ENCODE data around the gene APCDD1L. TPM values are rescaled to one million over a fixed set of nuclear protein-coding genes. Genes with fewer than 3 reads are reported as not detected.
"Not testable (repeated sequence)": the region's sequence is repeated elsewhere in the genome, so short reads cannot be mapped to it uniquely, and the experiment has no call there.

Gene APCDD1L
- total RNA-seq, 2 experiments from 2014 or later, result not detected

DNA sequence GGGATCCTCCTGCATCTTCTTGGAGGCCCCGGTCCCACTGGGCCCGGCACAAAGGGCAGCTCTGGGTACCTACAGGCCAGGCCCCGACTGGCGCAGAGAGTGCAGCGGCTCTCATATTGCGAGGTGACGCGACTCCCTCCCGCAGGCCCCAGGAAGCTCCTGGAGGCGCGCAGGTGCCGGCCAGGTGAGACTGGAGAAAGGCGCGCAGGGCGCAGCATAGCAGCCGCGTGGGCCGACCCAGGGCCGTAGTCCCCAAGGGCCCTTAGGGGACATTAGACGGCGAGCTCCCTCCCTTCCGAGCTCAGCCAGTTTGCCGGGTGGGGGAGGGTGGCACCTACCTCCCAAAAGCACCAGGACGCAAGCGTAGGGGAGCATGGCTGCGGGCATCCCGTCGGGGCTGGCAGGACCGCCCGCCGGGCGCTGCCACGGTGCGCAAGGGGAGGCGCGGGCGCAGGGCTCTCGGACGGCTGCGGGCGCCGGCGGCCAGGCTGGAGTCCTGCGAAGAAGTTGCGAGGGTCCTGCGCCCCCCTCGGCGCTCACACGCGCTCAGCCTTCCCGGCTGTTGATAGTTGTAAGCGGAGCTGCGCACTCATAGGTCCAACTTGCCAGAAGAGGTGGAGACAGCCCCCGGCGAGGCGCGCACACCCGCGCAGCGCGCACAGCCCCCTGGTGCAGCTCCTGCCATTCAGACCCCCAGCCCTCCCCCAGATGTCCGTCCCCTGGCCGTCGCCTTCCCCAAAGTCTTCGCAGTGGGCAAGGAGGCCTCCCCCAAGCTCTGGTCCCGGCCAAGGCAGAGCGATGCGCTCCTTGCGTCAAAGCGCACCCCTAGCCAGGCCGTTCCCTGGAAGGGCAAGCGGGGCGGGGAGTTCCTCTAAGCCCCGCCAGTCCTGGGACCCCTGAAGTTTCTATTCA, 622 bp downstream of the APCDD1L start:
- no peak overlapping the region for H3K27ac Mint-ChIP-seq
- no peak overlapping the region for H3K4me3 Mint-ChIP-seq
- peaks cover 38% of the 10 kb centered on the region for H3K27me3 Mint-ChIP-seq
- no peaks in the 10 kb centered on the region for H3K4me1 Mint-ChIP-seq
- H3K9me3 Mint-ChIP-seq, result no peaks in the 10 kb centered on the region
- H3K36me3 Mint-ChIP-seq (ENCODE audit: low read depth), result no peaks in the 10 kb centered on the region
- no peak for DNase-seq
- ChIA-PET CTCF (interaction anchor here (1.3 kb wide), 2 partner anchors 15 to 33 kb away, joined by 3 read pairs; no protein-coding TSS in a partner anchor), POLR2A (no interaction called here)

DNA sequence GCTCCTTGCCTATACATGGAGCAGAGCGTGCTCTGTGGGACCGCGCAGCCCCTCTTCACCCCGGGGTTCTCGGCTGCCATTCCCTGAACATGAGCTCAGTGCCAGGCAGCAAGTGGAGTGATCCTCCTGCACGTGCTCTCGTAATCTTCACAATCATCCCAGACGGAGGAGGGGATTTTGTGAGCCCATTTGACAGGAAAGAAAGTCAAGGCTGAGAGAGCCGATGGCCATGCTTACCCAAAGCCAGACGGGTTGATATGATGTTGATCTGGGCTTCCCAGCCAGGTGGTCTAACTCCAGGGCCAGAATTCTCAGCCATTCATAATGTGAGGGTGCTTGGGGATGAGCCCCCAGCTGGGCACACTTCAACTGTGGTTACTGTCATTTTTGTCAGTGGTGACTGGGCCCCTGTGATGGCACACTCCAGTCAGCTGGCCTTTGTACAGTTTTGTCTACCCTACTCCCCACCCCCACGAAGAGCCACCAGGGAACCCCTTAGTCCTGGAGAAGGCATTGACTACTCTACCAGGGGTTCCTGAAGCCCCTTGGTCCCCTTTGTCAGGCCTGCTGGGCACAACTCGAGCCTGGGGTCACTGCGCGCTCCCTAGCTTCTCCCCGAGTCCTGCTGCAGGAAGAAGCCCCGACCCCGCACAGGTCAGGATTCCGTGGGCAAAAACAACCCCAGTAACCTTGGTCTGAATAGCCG, 1.5 kb downstream of the APCDD1L start:
- H3K4me3 Mint-ChIP-seq, result no peak overlapping the region
- H3K9me3 Mint-ChIP-seq, result no peaks in the 10 kb centered on the region
- H3K36me3 Mint-ChIP-seq (ENCODE audit: low read depth), result no peaks in the 10 kb centered on the region
- no peak for DNase-seq
- no peak overlapping the region for H3K27ac Mint-ChIP-seq
- POLR2A ChIA-PET, result no interaction called here
- H3K27me3 Mint-ChIP-seq, result peaks cover 38% of the 10 kb centered on the region
- CTCF ChIA-PET, result interaction anchor here (1.3 kb wide), 2 partner anchors 14 to 33 kb away, joined by 3 read pairs; no protein-coding TSS in a partner anchor
- no peaks in the 10 kb centered on the region for H3K4me1 Mint-ChIP-seq

DNA sequence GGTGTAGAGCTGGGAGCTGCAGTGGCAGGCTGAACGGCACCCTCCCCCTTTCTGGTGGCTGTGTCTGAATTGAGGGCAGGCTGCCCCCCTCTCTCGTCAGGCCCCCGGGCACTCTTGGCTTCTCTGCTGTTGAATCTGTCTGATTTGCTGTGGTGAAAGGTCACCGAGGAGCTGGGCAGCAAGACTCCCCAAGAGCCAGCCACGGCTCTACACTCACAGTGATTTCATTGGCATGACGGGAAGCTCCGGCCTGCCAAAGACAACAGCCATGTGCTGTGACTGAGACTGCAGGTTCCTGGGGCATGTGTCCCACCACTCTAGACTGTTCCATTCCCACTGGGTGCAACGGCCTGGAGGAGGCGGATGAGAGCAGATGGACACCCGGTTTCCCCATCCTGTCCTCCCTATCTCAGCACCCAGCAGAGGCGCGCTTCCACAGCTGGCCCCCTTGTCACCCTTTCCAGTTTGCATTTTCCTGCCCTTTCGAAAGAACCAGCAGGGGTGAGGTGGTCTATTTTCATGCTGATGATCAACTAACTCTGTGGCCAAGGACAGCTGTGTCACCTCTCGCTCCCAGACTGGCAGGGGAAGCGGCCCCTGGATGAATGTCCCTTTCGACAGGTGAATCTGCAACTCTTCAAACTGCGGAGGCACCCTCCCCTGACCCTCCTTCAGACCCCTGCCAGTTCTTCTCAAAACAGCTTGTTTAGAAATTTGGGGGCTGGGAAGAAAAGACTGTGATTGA, 2.2 kb downstream of the APCDD1L start:
- no peak overlapping the region for H3K27ac Mint-ChIP-seq
- H3K4me3 Mint-ChIP-seq, result no peak overlapping the region
- POLR2A ChIA-PET, result no interaction called here
- CTCF ChIA-PET, result interaction anchor here (1.3 kb wide), 2 partner anchors 13 to 32 kb away, joined by 3 read pairs; no protein-coding TSS in a partner anchor
- H3K36me3 Mint-ChIP-seq (ENCODE audit: low read depth), result no peaks in the 10 kb centered on the region
- no peaks in the 10 kb centered on the region for H3K4me1 Mint-ChIP-seq
- H3K27me3 Mint-ChIP-seq, result peaks cover 38% of the 10 kb centered on the region
- DNase-seq, result no peak
- H3K9me3 Mint-ChIP-seq, result no peaks in the 10 kb centered on the region

DNA sequence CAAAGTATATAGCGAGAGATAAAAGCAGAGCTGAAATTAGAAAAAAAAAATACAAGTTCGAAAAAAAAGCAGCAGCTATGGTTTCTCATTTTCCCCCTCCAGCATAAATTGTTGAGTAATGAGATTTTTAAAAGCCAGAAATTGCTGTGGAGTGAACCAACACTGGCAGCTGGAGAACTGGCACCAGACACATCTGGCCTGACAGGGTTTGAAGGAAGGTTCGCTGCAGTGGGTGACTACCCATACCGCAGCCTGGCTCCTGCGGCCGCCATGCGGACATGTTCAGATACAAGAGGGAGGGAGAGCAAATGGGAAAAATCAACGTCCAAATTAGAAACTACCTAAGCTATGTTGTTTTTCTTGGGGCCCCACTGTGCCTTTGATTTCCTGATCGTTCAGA, 3.3 kb downstream of the APCDD1L start:
- no peaks in the 10 kb centered on the region for H3K36me3 Mint-ChIP-seq (ENCODE audit: low read depth)
- no peak for DNase-seq
- peaks cover 35% of the 10 kb centered on the region for H3K27me3 Mint-ChIP-seq
- no peak overlapping the region for H3K27ac Mint-ChIP-seq
- ChIA-PET CTCF (no interaction called here), POLR2A (no interaction called here)
- H3K4me3 Mint-ChIP-seq, result no peak overlapping the region
- no peaks in the 10 kb centered on the region for H3K4me1 Mint-ChIP-seq
- no peaks in the 10 kb centered on the region for H3K9me3 Mint-ChIP-seq

DNA sequence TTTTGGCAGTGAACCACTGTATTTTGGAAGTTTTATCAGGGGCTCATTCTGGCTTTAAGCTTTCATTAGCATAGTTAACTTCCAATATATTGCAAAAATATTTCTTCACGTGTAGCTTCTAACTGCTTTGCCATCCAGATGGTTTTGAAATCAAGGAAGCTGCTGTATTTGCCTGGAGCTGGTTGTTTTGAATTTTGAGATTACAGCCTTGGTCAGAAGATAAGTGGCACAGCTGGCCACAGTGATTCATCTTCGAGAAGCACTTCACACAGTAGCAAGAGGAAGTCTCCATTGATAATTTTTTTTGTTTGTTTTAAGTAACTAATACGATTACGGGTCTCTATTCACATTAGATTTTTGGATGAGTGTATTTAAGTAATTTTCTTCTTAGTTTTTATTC, 3.8 kb downstream of the APCDD1L start:
- Mint-ChIP-seq H3K27me3 (peaks cover 34% of the 10 kb centered on the region), H3K27ac (no peak overlapping the region), H3K36me3 (ENCODE audit: low read depth) (no peaks in the 10 kb centered on the region), H3K9me3 (no peaks in the 10 kb centered on the region), H3K4me3 (no peak overlapping the region), H3K4me1 (no peaks in the 10 kb centered on the region)
- DNase-seq, result no peak
- POLR2A ChIA-PET, result no interaction called here
- CTCF ChIA-PET, result no interaction called here

DNA sequence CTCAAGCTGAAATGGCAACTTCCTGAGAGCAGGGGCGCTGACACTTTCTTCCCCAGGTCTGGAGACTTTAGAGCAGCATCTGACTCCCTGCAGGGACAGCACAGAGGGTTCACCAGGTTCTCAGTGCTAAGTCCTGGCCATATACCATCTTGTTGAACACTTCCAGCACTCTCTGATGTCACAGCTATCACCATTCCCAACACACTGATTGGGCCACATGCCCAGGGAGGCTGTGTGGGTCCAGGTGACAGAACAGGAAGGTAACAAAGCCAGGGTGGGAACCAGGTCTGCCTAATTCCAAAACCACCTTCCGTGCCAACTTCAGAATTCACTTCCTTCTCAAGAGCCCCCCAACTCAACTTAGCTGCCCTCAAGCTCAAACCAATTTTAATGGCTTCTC, 4.3 kb downstream of the APCDD1L start:
- no peaks in the 10 kb centered on the region for H3K4me1 Mint-ChIP-seq
- no peak overlapping the region for H3K27ac Mint-ChIP-seq
- CTCF ChIA-PET, result no interaction called here

DNA sequence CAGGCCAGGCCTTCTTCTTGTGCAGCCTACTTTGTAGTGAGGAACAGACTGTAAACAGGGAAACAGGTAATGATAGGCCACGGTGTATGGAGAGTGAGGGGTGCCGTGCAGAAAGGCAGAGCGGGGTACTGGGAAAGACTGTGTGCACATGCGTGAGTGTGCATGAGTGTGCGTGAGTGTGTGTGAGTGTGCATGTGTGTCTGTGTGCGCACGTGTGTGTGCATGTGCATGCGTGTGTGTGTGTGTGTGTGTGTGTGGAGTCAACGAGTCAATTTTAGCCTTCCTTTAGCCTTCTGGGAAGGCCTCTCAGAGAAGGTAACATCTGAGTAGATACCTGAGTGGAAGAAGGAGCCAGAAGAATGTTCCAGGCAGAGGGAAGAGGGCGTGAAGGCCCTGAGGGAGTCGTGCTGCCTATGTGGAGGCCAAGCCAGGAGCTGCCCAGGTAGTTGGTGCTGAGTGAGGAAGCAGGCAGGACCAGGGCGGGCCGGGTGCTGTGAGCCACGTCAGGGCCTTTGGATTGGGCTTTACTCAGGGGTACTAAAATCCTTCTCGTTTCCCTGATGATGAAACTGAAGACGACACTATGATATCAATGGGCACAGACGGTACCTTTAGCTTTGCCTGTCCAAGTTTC, 6.3 kb downstream of the APCDD1L start:
- Mint-ChIP-seq H3K4me1 (no peaks in the 10 kb centered on the region), H3K4me3 (no peak overlapping the region), H3K27me3 (peaks cover 17% of the 10 kb centered on the region), H3K27ac (no peak overlapping the region), H3K36me3 (ENCODE audit: low read depth) (no peaks in the 10 kb centered on the region), H3K9me3 (peaks cover 6% of the 10 kb centered on the region)
- CTCF ChIA-PET, result interaction anchor here (1.5 kb wide), 1 partner anchor 11 kb away, joined by 3 read pairs; no protein-coding TSS in a partner anchor
- DNase-seq, result no peak
- POLR2A ChIA-PET, result no interaction called here

More for the DNA sequence above, 4.3 kb downstream of the APCDD1L start:
- peaks cover 30% of the 10 kb centered on the region for H3K27me3 Mint-ChIP-seq
- H3K9me3 Mint-ChIP-seq, result no peaks in the 10 kb centered on the region
- POLR2A ChIA-PET, result no interaction called here
- no peak overlapping the region for H3K4me3 Mint-ChIP-seq
- no peak for DNase-seq
- H3K36me3 Mint-ChIP-seq (ENCODE audit: low read depth), result no peaks in the 10 kb centered on the region

DNA sequence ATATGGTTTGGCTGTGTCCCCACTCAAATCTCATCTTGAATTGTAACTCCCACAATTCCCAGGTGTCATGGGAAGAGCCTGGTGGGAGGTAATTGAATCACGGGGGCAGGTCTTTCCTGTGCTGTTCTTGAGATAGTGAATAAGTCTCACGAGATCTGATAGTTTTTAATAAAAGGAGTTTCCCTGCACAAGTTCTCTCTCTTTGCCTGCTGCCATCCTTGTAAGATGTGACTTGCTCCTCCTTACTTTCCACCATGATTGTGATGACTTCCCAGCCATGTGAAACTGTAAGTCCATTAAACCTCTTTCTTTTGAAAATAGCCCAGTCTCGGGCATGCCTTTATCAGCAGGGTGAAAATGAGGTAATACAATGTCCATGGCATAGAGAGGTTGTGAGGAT, 8.2 kb downstream of the APCDD1L start:
- H3K9me3 Mint-ChIP-seq; H3K4me1 Mint-ChIP-seq; POLR2A ChIA-PET; H3K27me3 Mint-ChIP-seq; H3K36me3 Mint-ChIP-seq (ENCODE audit: low read depth); H3K4me3 Mint-ChIP-seq; DNase-seq; H3K27ac Mint-ChIP-seq: not testable (repeated sequence)
- CTCF ChIA-PET, result interaction anchor here (0.6 kb wide), 1 partner anchor 877 kb away, joined by 3 read pairs; no protein-coding TSS in a partner anchor

DNA sequence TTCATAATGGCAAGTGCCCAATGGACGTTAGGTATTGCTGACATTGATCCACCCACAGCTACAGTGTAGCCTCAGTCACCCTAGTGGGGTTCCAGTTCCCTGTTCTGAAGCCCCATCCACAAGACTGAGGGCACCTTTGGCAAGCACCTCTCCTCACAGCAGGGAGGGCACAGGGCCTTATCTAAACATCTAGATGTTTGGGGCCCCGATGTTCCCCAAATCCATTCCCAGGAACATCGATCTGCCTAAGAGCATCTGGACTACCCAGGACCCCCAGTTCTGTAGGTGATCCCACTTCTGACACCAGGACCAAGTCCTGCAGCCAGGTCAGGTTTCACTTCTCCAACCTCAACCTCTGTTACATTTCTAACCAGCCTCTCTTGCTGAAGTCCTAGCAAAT, 10.6 kb downstream of the APCDD1L start:
- ChIA-PET POLR2A (no interaction called here), CTCF (no interaction called here)
- no peaks in the 10 kb centered on the region for H3K27me3 Mint-ChIP-seq
- no peak overlapping the region for H3K27ac Mint-ChIP-seq
- no peaks in the 10 kb centered on the region for H3K36me3 Mint-ChIP-seq (ENCODE audit: low read depth)
- no peak for DNase-seq
- peaks cover 6% of the 10 kb centered on the region for H3K9me3 Mint-ChIP-seq
- no peaks in the 10 kb centered on the region for H3K4me1 Mint-ChIP-seq
- H3K4me3 Mint-ChIP-seq, result no peak overlapping the region

DNA sequence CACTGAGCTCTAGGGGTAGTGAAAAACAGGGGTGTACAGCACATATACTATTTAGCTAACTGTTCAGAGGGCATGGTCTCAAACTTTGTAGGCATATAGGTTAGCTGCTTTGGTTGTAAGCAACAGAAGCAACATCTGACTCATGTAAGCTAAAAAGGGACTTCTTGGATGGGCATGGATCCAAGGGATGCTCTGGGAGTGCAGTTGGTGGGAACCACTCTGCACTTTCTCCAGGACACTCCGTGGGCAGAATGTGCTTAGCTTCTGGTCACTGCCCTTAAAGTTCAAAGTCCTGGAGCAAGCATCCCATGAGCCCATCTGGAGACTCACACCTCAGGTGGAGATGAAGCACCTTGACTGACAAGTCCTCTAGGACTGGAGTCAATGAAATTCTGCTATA, 11.5 kb downstream of the APCDD1L start:
- H3K36me3 Mint-ChIP-seq (ENCODE audit: low read depth), result no peaks in the 10 kb centered on the region
- no peak overlapping the region for H3K4me3 Mint-ChIP-seq
- H3K4me1 Mint-ChIP-seq, result no peaks in the 10 kb centered on the region
- CTCF ChIA-PET, result interaction anchor here (1.1 kb wide), 1 partner anchor 80 kb away, joined by 3 read pairs; no protein-coding TSS in a partner anchor
- peaks cover 6% of the 10 kb centered on the region for H3K9me3 Mint-ChIP-seq
- H3K27me3 Mint-ChIP-seq, result no peaks in the 10 kb centered on the region
- no peak for DNase-seq
- H3K27ac Mint-ChIP-seq, result no peak overlapping the region
- POLR2A ChIA-PET, result no interaction called here

DNA sequence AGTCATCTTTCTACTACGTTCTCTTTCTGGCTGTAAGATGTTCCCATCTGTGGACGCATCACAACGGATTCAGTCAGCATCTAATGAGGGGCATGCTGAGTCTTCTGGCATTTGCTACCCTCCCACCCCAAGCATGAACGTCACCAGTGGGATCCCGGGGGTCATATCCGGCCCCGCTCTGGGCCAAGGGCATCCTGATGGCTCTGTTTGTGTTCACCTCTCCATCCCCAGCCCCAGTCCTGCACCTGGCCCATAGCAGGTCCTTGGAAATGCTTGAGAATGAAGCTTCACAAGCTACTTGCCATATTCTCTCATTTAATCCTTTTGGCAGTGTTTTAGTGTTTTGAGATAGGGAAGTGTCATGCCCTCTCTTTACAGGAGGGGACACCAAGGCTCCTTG, 14.9 kb downstream of the APCDD1L start:
- peaks cover 2% of the 10 kb centered on the region for H3K9me3 Mint-ChIP-seq
- ChIA-PET POLR2A (no interaction called here), CTCF (interaction anchor here (0.7 to 1.4 kb wide), 2 partner anchors 13 to 1357 kb away, joined by 3 read pairs; no protein-coding TSS in a partner anchor)
- no peaks in the 10 kb centered on the region for H3K36me3 Mint-ChIP-seq (ENCODE audit: low read depth)
- H3K27me3 Mint-ChIP-seq, result no peaks in the 10 kb centered on the region
- no peak for DNase-seq
- no peaks in the 10 kb centered on the region for H3K4me1 Mint-ChIP-seq
- H3K4me3 Mint-ChIP-seq, result no peak overlapping the region
- H3K27ac Mint-ChIP-seq, result no peak overlapping the region

DNA sequence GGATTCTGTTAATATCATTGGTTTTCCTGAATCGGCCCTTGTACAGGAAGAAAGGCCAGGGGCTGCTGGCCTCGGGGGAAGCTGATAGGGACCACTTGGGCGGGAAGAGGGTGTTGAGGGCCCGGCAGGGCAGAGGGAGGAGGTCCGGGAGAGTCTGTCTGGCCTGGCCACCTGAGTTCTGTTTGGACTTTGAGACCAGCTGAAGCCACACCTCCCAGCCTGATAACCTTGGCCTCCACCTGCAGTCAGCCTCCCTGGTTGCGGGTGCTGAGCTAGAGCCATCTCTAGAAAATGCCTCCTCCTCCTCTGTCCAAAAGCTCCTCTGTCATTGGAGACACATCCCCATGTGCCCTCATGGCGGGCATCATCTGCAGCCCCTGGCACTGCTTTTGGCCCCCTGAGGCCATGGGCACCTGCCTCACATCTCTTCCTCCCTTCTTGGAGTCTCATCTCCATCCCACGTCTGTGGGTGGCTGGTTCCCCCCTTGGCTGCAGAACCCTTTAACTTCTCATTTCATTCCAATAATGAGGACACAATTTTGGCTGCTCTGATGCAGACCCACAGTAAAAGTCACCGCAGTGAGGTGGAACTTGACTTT, 16.6 kb downstream of the APCDD1L start:
- no peak for DNase-seq
- CTCF ChIA-PET, result interaction anchor here (1.3 kb wide), 1 partner anchor 10 kb away, joined by 3 read pairs; no protein-coding TSS in a partner anchor
- POLR2A ChIA-PET, result no interaction called here

More for the DNA sequence above, 16.6 kb downstream of the APCDD1L start:
- Mint-ChIP-seq H3K4me3 (no peak overlapping the region), H3K36me3 (ENCODE audit: low read depth) (no peaks in the 10 kb centered on the region), H3K9me3 (no peaks in the 10 kb centered on the region), H3K27ac (no peak overlapping the region), H3K4me1 (no peaks in the 10 kb centered on the region), H3K27me3 (no peaks in the 10 kb centered on the region)
